ENCODE measurements around the gene ENKUR.

ENKUR gene

GRCh38 chr10:24953675-24954074, 62.3 kb downstream of the ENKUR start:
- no peak overlapping the region for H3K4me2 ChIP-seq (ENCODE audit: low read length)
- peaks cover 4% of the 10 kb centered on the region; the same call in 1 of the 2 replicates for H3K4me1 ChIP-seq (ENCODE audit: low read length)
- no peak overlapping the region for H3K9ac ChIP-seq (ENCODE audit: low read length)
- no peaks in the 10 kb centered on the region for H3K27me3 ChIP-seq (ENCODE audit: low read depth, low read length)
- no peak overlapping the region for H3K4me3 ChIP-seq (ENCODE audit: low read length)
- H4K20me1 ChIP-seq (ENCODE audit: insufficient read depth, low read length), result no peaks in the 10 kb centered on the region
- no peaks in the 10 kb centered on the region for H3K9me3 ChIP-seq (ENCODE audit: insufficient read depth, low read length)
- no peaks in the 10 kb centered on the region for H3K79me2 ChIP-seq (ENCODE audit: low read length)
- no peaks in the 10 kb centered on the region for H3K36me3 ChIP-seq (replicated peaks; ENCODE audit: low read depth, low read length)
- no peak overlapping the region for H3K27ac ChIP-seq (ENCODE audit: low read length)
- TF ChIP-seq EZH2phosphoT487 (IDR thresholded peaks at IDR 0.05; ENCODE audit: low read depth), result no peak
- TF ChIP-seq, protein P1, sequence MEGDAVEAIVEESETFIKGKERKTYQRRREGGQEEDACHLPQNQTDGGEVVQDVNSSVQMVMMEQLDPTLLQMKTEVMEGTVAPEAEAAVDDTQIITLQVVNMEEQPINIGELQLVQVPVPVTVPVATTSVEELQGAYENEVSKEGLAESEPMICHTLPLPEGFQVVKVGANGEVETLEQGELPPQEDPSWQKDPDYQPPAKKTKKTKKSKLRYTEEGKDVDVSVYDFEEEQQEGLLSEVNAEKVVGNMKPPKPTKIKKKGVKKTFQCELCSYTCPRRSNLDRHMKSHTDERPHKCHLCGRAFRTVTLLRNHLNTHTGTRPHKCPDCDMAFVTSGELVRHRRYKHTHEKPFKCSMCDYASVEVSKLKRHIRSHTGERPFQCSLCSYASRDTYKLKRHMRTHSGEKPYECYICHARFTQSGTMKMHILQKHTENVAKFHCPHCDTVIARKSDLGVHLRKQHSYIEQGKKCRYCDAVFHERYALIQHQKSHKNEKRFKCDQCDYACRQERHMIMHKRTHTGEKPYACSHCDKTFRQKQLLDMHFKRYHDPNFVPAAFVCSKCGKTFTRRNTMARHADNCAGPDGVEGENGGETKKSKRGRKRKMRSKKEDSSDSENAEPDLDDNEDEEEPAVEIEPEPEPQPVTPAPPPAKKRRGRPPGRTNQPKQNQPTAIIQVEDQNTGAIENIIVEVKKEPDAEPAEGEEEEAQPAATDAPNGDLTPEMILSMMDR (IDR thresholded peaks at IDR 0.05; ENCODE audit: low read depth, low read length), result no peak
- H2AFZ ChIP-seq (ENCODE audit: low read depth, low read length), result peak overlapping the region; percentile 87; the same call in 1 of the 2 replicates

DNA sequence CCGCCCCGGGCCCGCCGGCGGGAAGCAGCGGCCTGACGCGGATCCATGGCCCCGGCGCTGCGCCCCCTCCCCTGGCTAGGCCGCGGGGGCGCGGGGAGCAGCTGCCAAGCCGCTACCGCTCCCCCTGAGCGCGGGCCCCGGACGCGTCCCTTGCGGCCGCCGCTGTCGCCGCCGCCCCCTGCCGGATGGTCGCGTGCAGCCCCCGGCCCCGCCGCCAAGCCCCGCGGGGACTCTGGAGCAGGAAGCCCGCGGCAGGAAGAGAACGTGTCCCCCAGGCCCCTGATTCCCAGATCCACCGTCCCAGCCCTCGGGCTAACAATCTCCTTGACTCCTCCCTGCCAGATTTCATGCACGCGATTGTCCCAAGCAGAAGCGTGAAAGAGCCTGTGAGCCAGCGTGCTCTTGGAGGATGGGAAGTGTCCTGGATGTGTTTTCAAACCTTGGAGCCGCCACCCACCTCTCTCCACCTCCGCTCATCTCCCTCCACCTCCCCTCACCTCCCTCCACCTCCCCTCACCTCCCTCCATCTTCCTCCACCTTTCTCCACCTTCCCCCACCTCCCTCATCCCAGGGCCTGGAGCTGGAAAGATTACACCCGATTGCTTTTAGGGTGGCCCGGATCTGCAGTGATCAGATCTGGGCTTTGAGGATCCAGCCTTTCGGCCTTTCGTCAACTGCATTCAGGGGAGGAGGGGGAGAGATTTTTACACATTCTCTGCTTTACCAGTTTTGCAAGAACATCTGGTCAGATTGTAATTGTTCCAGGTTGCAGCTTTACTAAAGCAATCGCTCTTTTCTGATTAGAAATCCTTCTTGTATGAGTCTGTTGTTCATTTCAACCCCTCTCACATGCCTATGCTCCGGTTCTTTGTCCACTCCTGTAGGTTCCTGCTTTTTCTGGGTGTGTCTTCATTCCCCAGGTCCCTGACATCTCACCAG, 63.0 kb downstream of the ENKUR start:
- no peaks in the 10 kb centered on the region for H3K27me3 ChIP-seq (ENCODE audit: low read depth, low read length)
- H2AFZ ChIP-seq (ENCODE audit: low read depth, low read length), result peak overlapping the region; percentile 87
- TF ChIP-seq, protein P1 (IDR thresholded peaks at IDR 0.05; ENCODE audit: low read depth, low read length), result peak; percentile 35
- TF ChIP-seq EZH2phosphoT487 (IDR thresholded peaks at IDR 0.05; ENCODE audit: low read depth), result no peak
- peak overlapping the region; percentile 56 for H3K9ac ChIP-seq (ENCODE audit: low read length)
- H3K4me1 ChIP-seq (ENCODE audit: low read length), result peaks cover 4% of the 10 kb centered on the region; the same call in 1 of the 2 replicates
- no peak overlapping the region for H3K27ac ChIP-seq (ENCODE audit: low read length)
- peak overlapping the region; percentile 81 for H3K4me3 ChIP-seq (ENCODE audit: low read length)
- H3K9me3 ChIP-seq (ENCODE audit: insufficient read depth, low read length), result no peaks in the 10 kb centered on the region
- H3K79me2 ChIP-seq (ENCODE audit: low read length), result no peaks in the 10 kb centered on the region
- no peaks in the 10 kb centered on the region for H3K36me3 ChIP-seq (replicated peaks; ENCODE audit: low read depth, low read length)
- H4K20me1 ChIP-seq (ENCODE audit: insufficient read depth, low read length), result no peaks in the 10 kb centered on the region
- peak overlapping the region; percentile 82 for H3K4me2 ChIP-seq (ENCODE audit: low read length)

DNA sequence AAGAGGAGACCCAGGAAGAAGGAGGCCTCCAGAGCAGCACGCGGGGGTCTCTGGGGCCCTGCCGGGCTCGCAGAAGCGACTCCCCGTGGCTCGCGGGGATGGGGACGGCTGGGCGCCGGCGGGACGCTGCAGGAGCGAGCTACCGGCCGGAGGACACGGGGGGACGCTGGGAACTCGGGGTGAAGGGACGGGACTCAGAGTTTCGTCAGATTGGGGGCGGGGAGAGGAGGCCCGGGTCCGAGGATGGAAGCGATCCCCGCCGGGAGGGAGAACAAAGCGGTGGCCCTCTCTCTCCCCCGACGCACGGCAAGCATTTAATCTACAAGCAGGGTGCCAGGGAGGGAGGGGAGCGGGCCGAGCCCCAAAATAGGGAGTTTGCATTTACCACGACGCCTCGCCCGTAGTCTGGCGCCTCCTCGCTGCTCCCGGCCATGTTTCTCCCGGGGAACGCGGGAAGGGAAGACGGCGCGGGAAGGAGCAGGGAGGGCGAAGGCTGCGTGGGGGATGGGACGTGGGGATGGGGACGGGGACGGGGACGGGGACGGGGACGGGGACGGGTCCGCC, 63.7 kb downstream of the ENKUR start, which contains the start of gene PRTFDC1:
Gene PRTFDC1, minus strand, starts transcription at position 464 of the 564 bp plus-strand sequence. Its CDS starts 31 bp downstream, at position 433.
- TF ChIP-seq, protein P1 (IDR thresholded peaks at IDR 0.05; ENCODE audit: low read depth, low read length), result no peak
- no peak for TF ChIP-seq EZH2phosphoT487 (IDR thresholded peaks at IDR 0.05; ENCODE audit: low read depth)
- Histone ChIP-seq H3K4me1 (ENCODE audit: low read length) (peaks cover 4% of the 10 kb centered on the region; the same call in 1 of the 2 replicates), H2AFZ (ENCODE audit: low read depth, low read length) (peak within 1 kb of the TSS; percentile 87), H3K79me2 (ENCODE audit: low read length) (no peaks in the 10 kb centered on the region), H3K27me3 (ENCODE audit: low read depth, low read length) (no peaks in the 10 kb centered on the region), H4K20me1 (ENCODE audit: insufficient read depth, low read length) (no peaks in the 10 kb centered on the region), H3K27ac (ENCODE audit: low read length) (no peak within 1 kb of the TSS), H3K36me3 (replicated peaks; ENCODE audit: low read depth, low read length) (no peaks in the 10 kb centered on the region), H3K9me3 (ENCODE audit: insufficient read depth, low read length) (no peaks in the 10 kb centered on the region), H3K4me2 (ENCODE audit: low read length) (peak within 1 kb of the TSS; percentile 82), H3K9ac (ENCODE audit: low read length) (peak within 1 kb of the TSS; percentile 56), H3K4me3 (ENCODE audit: low read length) (peak within 1 kb of the TSS; percentile 81)
